Upper lobe of right lung (tissue), 1 donor: ENCODE results near the gene SESN3. TPM values are rescaled to one million over a fixed set of nuclear protein-coding genes. Genes with fewer than 3 reads are reported as not detected.

Experiments used
- ATAC-seq: fragments of 200-7000 bp; cut with Tn5 transposase; one replicate; pipeline ENCODE4 v1.9.1; 2020; ENCODE audit warnings: mild to moderate bottlenecking, moderate library complexity
- DNase-seq: peaks from one replicate; pipeline ENCODE4 v3.0.0-alpha.2; 2020
- H3K27ac ChIP-seq: fragments of 200-600 bp; one replicate; pipeline ENCODE4 v1.8.0; 2022
- H3K27me3 ChIP-seq: fragments of 200-600 bp; one replicate; pipeline ENCODE4 v1.8.0; 2022; ENCODE audit warnings: mild to moderate bottlenecking
- H3K36me3 ChIP-seq: fragments of 200-600 bp; one replicate; pipeline ENCODE4 v1.8.0; 2022
- H3K4me1 ChIP-seq: fragments of 200-600 bp; one replicate; pipeline ENCODE4 v1.8.0; 2022
- H3K4me3 ChIP-seq: fragments of 200-600 bp; one replicate; pipeline ENCODE4 v1.8.0; 2022; ENCODE audit warnings: mild to moderate bottlenecking
- H3K9me3 ChIP-seq: fragments of 200-600 bp; one replicate; pipeline ENCODE4 v1.8.0; 2022
- CTCF ChIP-seq: fragments of 200-600 bp; IDR thresholded peaks from one replicate; pipeline ENCODE4 v1.8.0; 2022; ENCODE audit warnings: antibody characterized with exemption
- intact Hi-C: fragments of 100-400 bp; cut with DNase I; formaldehyde crosslinking; loops from one replicate; pipeline ENCODE4 v1.11.0; 2022
- total RNA-seq: library from RNA; stranded (reverse); fragmentation: NEBNext Ultra II Directional; extraction: Animal tissue kit (Norgen Biotek cat#: 25700); gene quantifications from one replicate; pipeline ENCODE4 v1.2.1, GENCODE V29; 2021
- donor health status: DM: no; HTN: yes; CAD: no; lungs with severe emphysema.

SESN3 gene
- total RNA-seq, 1 donor from 2014 or later: 43.5 TPM

DNA sequence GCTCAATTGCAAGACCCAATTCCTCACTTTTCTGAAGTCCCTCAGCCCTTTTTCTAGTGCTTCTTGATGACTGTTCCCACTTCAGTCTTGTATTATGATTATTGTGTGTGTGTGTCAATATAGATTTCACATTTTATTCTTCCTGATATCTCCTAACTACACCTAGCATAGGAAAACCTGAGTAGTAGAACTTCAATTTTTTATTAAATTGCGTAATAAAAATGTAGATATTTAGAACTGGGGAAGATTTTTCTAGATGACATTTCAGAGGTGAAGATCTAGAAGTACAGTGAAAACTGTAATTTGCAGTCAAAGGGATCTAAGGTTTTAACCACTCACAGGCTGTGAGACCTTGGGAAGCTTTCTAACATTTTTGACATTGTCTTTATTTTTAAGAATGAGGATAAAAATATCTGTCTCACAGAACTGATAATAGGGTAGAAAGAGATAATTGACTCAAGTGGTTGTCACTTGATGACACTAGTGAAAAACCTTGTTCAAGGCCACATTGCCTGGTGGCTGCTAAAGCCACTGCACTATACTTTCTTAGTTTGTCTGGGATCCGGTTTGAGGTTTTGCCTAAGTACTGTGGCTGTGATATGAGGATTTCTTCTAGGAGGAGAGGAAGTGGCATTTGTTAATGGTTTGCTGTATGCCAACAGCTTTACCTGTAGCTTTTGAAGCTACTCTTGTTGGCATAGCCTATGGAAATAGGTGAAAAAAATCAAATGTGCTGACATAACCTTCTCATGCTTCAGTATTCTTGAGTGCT is 32.2 kb upstream of the SESN3 start:
- Histone ChIP-seq H3K4me3 (no peak overlapping the region), H3K27ac (no peak overlapping the region), H3K9me3 (no peaks in the 10 kb centered on the region), H3K4me1 (peaks cover 21% of the 10 kb centered on the region), H3K27me3 (no peaks in the 10 kb centered on the region), H3K36me3 (no peaks in the 10 kb centered on the region)
- TF ChIP-seq CTCF: no peak
- DNase-seq (no peak), ATAC-seq (no peak)
- intact Hi-C loops: no loop called here

DNA sequence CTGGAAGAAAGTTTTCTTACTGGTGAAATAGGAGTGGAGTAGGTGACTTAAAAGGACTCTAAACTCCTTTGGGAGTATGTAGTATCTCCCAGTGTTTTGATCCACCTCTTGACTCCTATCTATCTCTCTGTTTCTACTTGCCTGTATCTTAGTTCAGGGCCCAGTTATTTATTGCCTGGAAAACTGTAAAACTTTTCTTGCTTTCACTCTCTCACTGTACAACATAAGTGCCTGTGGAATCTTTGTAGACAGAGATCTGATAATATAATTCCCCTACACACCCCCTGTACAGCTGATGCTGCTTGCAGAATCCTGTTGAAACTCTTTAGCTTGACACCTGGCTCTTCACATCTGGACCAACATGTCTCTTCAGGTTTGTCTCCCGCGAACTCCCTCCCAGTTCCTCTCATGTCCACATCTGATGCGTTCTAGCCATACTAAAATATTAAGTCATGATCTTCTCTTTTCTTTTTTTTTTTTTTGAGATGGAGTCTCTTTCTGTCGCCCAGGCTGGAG is 26.5 kb upstream of the SESN3 start:
- intact Hi-C loops: no loop called here
- H3K27me3 ChIP-seq: no peaks in the 10 kb centered on the region

GRCh38 chr11:95256321-95256779 is 25.3 kb upstream of the SESN3 start:
- peak; percentile 54 for ATAC-seq
- H3K4me1 ChIP-seq: peaks cover 29% of the 10 kb centered on the region
- no peaks in the 10 kb centered on the region for H3K9me3 ChIP-seq
- no peaks in the 10 kb centered on the region for H3K27me3 ChIP-seq
- no peak overlapping the region for H3K4me3 ChIP-seq
- intact Hi-C loops: no loop called here
- H3K27ac ChIP-seq: peak overlapping the region; percentile 67
- DNase-seq: no peak
- TF ChIP-seq CTCF: no peak
- no peaks in the 10 kb centered on the region for H3K36me3 ChIP-seq

More for the DNA sequence above, 26.5 kb upstream of the SESN3 start:
- ATAC-seq: no peak
- no peak for DNase-seq
- Histone ChIP-seq H3K36me3 (no peaks in the 10 kb centered on the region), H3K27ac (no peak overlapping the region), H3K4me1 (peaks cover 29% of the 10 kb centered on the region), H3K4me3 (no peak overlapping the region), H3K9me3 (no peaks in the 10 kb centered on the region)
- no peak for TF ChIP-seq CTCF

DNA sequence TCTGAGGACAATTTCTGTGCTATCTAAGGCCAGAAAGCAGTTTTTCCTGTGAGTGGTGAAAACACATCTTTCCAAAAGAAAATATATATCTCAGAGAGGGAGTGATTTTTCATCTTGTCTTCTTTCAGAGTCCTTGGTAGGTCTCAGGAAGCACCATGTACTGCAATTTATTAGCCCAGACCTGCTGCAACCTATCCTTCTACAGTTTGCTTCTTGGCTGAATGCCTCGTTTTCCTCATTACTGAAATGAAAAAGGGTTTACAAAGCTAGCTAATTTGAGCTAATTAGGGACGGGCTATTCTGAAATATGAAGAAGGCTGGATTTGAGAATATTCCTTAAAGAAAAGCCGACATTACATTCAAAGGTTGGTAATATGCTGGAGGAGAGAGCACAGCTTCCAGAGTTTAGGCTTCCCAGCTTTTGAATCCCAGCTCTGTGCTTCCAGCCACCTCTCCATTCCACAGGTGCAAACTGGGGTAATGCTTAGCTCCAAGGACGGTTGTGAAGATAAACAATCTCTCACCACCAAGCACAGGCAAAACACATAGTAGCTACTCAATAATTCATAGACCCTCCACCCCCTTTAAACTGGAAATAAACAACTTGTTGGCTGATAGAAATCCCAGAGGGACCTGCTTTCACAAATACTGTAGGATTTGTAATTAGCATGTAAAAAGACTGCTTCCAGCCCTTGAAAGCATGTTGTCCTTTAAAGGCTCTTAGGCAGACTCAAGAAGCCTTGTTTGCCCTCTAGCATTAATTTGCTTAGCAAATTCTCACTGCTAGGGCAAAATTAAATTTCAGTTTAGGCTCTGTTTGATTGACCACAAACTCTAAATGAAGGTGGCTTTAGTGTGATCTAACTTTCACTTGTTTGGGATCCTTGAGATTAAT is 24.5 kb upstream of the SESN3 start:
- no peak for ATAC-seq
- Histone ChIP-seq H3K36me3 (no peaks in the 10 kb centered on the region), H3K27me3 (no peaks in the 10 kb centered on the region), H3K9me3 (no peaks in the 10 kb centered on the region), H3K27ac (peak overlapping the region; percentile 67), H3K4me1 (peaks cover 29% of the 10 kb centered on the region), H3K4me3 (no peak overlapping the region)
- TF ChIP-seq CTCF: no peak
- no peak for DNase-seq
- intact Hi-C loops: no loop called here

- H3K27ac ChIP-seq: peak overlapping the region; percentile 20
- intact Hi-C loops: no loop called here
- TF ChIP-seq CTCF: no peak
Measured at GRCh38 chr11:95254716-95255115, 23.7 kb upstream of the SESN3 start.

More at GRCh38 chr11:95254716-95255115, 23.7 kb upstream of the SESN3 start:
- H3K36me3 ChIP-seq: no peaks in the 10 kb centered on the region
- no peak for ATAC-seq
- H3K27me3 ChIP-seq: no peaks in the 10 kb centered on the region
- no peaks in the 10 kb centered on the region for H3K9me3 ChIP-seq
- no peak for DNase-seq
- peaks cover 29% of the 10 kb centered on the region for H3K4me1 ChIP-seq
- H3K4me3 ChIP-seq: no peak overlapping the region
